HG02763 (cell line): ENCODE results near the gene BEAN1.

Experiments
- ATAC-seq: cut with Tn5 transposase; IDR thresholded peaks from one replicate; pipeline ENCODE4 v1.9.1; 2021; ENCODE audit warnings: mild to moderate bottlenecking, moderate library complexity; ENCODE audit not compliant: unreplicated experiment

The BEAN1 gene

GRCh38 chr16:66395806-66396555 lies 31.1 kb upstream of the BEAN1 start:
- no peak for ATAC-seq

- no peak for ATAC-seq
These were observed 29.2 kb upstream of the BEAN1 start for GRCh38 chr16:66397736-66398433.

GRCh38 chr16:66399031-66399430 lies 28.1 kb upstream of the BEAN1 start:
- ATAC-seq, result no peak

- no peak for ATAC-seq
These were observed 27.2 kb upstream of the BEAN1 start for GRCh38 chr16:66399930-66400329.

- ATAC-seq, result no peak
These were observed 26.4 kb upstream of the BEAN1 start for GRCh38 chr16:66400503-66401380.

GRCh38 chr16:66401610-66402009 lies 25.5 kb upstream of the BEAN1 start:
- ATAC-seq, result no peak

- no peak for ATAC-seq
These were observed 24.9 kb upstream of the BEAN1 start for GRCh38 chr16:66402166-66402565.

- no peak for ATAC-seq
These were observed 24.4 kb upstream of the BEAN1 start for GRCh38 chr16:66402591-66403230.

- no peak for ATAC-seq
These were observed 23.5 kb upstream of the BEAN1 start for GRCh38 chr16:66403531-66404145.

- no peak for ATAC-seq
These were observed 21.9 kb upstream of the BEAN1 start for GRCh38 chr16:66405057-66405783.

- ATAC-seq, result peak; percentile 77
These were observed 20.4 kb upstream of the BEAN1 start for GRCh38 chr16:66406534-66407221.

GRCh38 chr16:66408163-66409048 lies 18.7 kb upstream of the BEAN1 start:
- no peak for ATAC-seq

GRCh38 chr16:66409156-66409555 lies 17.9 kb upstream of the BEAN1 start:
- ATAC-seq, result no peak

GRCh38 chr16:66412182-66412581 lies 14.9 kb upstream of the BEAN1 start:
- ATAC-seq, result no peak

- ATAC-seq, result no peak
These were observed 12.2 kb upstream of the BEAN1 start for GRCh38 chr16:66414891-66415290.

GRCh38 chr16:66416136-66416535 lies 11.0 kb upstream of the BEAN1 start:
- no peak for ATAC-seq

- ATAC-seq, result no peak
These were observed 10.0 kb upstream of the BEAN1 start for GRCh38 chr16:66416939-66417700.
